Brain microvascular endothelial cell (primary cell): ENCODE results near the gene ANKMY1.

Source experiments
- DNase-seq: peaks from one replicate; pipeline ENCODE4 v3.0.0-alpha.2; 2020
- H3K27ac ChIP-seq: fragments of 250-450 bp; sonication (Bioruptor Pico); 2 replicates; pipeline ENCODE4 v1.5.1; 2020; ENCODE audit warnings: mild to moderate bottlenecking, moderate library complexity
- H3K27me3 ChIP-seq: fragments of 250-450 bp; sonication (Bioruptor Pico); replicated peaks from 2 replicates; pipeline ENCODE4 v1.5.1; 2020; ENCODE audit warnings: mild to moderate bottlenecking
- H3K36me3 ChIP-seq: fragments of 250-450 bp; sonication (Bioruptor Pico); replicated peaks from 2 replicates; pipeline ENCODE4 v1.5.1; 2020; ENCODE audit warnings: mild to moderate bottlenecking
- H3K4me3 ChIP-seq: 2 replicates; pipeline ENCODE4 v1.5.1; 2011; ENCODE audit warnings: low read depth, mild to moderate bottlenecking, control low read depth, low read length, moderate library complexity
- CTCF ChIP-seq: IDR thresholded peaks from 2 replicates; pipeline ENCODE4 v1.5.1; 2011; ENCODE audit warnings: low read depth, mild to moderate bottlenecking, moderate library complexity, low read length, control low read depth, inconsistent platforms; ENCODE audit errors: missing control alignments
- in situ Hi-C: cut with HindIII; loops from 2 replicates; pipeline ENCODE4 v1.10.0; 2017; ENCODE audit warnings: low sequenced_read_pairs, low pct_ligation_motif_present

The ANKMY1 gene

GRCh38 chr2:240503848-240504247 is 53.9 kb downstream of the ANKMY1 start:
- no peak overlapping the region for H3K27ac ChIP-seq
- no peak overlapping the region for H3K4me3 ChIP-seq
- DNase-seq = no peak
- in situ Hi-C loops = no loop called here
- no peaks in the 10 kb centered on the region for H3K27me3 ChIP-seq
- no peaks in the 10 kb centered on the region for H3K36me3 ChIP-seq
- TF ChIP-seq CTCF = no peak

- Histone ChIP-seq H3K4me3 (no peak overlapping the region), H3K27ac (no peak overlapping the region), H3K27me3 (no peaks in the 10 kb centered on the region), H3K36me3 (no peaks in the 10 kb centered on the region)
- in situ Hi-C loops = no loop called here
- no peak for DNase-seq
- no peak for TF ChIP-seq CTCF
Measured at GRCh38 chr2:240503375-240503774, 54.4 kb downstream of the ANKMY1 start.

DNA sequence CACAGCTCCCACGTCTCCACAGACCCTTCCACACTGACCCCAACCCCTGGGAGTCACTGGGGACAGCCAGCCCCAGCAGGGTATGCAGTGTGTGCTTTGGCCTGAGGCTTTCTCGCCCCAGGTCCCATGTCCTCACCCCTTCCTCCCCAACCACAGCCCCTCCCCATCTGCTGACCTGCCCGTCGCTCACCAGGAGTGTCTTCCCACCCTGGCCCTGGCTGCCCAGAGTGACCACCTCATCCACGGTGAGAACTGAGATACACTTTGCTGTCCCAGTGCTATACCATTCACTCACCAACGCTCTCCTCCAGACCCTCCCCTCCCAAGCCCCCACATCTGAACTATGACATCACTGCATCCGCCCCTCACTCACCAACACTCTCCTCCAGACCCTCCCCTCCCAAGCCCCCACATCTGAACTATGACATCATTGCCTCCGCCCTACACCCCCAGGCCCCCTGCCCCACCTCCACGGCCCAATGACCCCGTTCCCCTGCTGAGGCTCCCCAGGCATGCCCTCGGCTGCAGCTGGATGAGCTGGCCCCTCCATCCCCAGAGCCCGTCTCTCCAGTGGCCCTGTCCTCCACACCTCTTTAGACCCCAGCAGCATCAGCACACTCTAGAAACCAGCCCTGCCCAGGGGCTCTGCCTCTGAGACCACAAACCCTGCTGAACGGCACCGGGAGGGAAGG is 55.2 kb downstream of the ANKMY1 start:
- no peak for DNase-seq
- Histone ChIP-seq H3K36me3 (no peaks in the 10 kb centered on the region), H3K27ac (no peak overlapping the region), H3K27me3 (no peaks in the 10 kb centered on the region), H3K4me3 (no peak overlapping the region)
- TF ChIP-seq CTCF = no peak
- in situ Hi-C loops = no loop called here

GRCh38 chr2:240502059-240502429 is 55.7 kb downstream of the ANKMY1 start:
- no peak for DNase-seq
- Histone ChIP-seq H3K4me3 (no peak overlapping the region), H3K27me3 (no peaks in the 10 kb centered on the region), H3K36me3 (no peaks in the 10 kb centered on the region), H3K27ac (no peak overlapping the region)
- in situ Hi-C loops = no loop called here
- no peak for TF ChIP-seq CTCF

DNA sequence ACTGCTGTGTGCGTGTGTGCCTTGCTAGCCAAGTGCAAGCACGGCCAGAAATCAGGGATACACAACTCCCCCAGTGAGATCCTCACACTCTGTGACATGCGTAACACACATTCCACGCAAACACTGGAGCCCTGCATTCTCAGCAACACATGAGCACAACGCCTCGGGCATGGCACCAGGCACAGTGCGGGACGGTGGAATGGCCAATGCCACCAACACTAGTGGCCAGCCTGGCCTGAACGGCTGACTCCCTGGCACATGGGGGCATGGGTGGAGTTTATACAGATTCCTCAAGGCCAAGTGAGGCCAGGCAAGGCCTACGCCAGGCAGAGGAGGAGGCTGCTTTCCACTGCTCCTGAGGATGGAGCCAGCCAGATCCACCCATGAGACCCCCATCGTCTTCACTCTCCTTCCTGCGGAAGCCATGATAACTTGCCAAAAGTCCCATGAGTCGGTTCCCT is 56.2 kb downstream of the ANKMY1 start:
- in situ Hi-C loops = no loop called here
- H3K4me3 ChIP-seq = no peak overlapping the region
- no peak for DNase-seq
- no peak for TF ChIP-seq CTCF
- H3K36me3 ChIP-seq = no peaks in the 10 kb centered on the region
- no peaks in the 10 kb centered on the region for H3K27me3 ChIP-seq
- no peak overlapping the region for H3K27ac ChIP-seq
